K562 (cell line): ENCODE results near the gene METTL2A. TPM values are rescaled to one million over a fixed set of nuclear protein-coding genes. Genes with fewer than 3 reads are reported as not detected.

Experiments
- BHLHE40 ChIP-seq: IDR thresholded peaks from 2 replicates; pipeline ENCODE4 v1.6.1; 2011; ENCODE audit warnings: low read length, improper control_type of control experiment
- CBX2 ChIP-seq: fragments of 200-600 bp; sonication (generic); IDR thresholded peaks from one replicate; pipeline ENCODE4 v1.6.1; 2012; ENCODE audit warnings: mild to moderate bottlenecking, low read length, inconsistent platforms; ENCODE audit not compliant: insufficient read depth, poor library complexity, severe bottlenecking
- CHD2 ChIP-seq: IDR thresholded peaks from 2 replicates; pipeline ENCODE4 v1.6.1; 2011; ENCODE audit warnings: low read depth, low read length
- HINFP ChIP-seq: fragments of 450-650 bp; conservative IDR thresholded peaks from 2 replicates; pipeline ENCODE4 v1.6.1; 2016; ENCODE audit warnings: missing genetic modification characterization, low read depth, mild to moderate bottlenecking, control low read depth, missing compliant biosample characterization
- NFIC ChIP-seq: fragments of 450-650 bp; IDR thresholded peaks from 2 replicates; pipeline ENCODE4 v1.6.1; 2017; ENCODE audit warnings: mild to moderate bottlenecking, inconsistent platforms
- RREB1 ChIP-seq: fragments of 250-450 bp; sonication (Bioruptor Pico); IDR thresholded peaks from 2 replicates; pipeline ENCODE4 v1.4.0; 2020
- SIX5 ChIP-seq, 2 experiments: IDR thresholded peaks; 2 replicates each; pipeline ENCODE4 v1.6.1; 2011; ENCODE audit warnings: low read length in 2 of 2, borderline replicate concordance in 1 of 2, low read depth in 1 of 2, mild to moderate bottlenecking in 1 of 2, moderate library complexity in 1 of 2; ENCODE audit not compliant: insufficient read depth in 1 of 2
- STAT5A ChIP-seq: IDR thresholded peaks from 2 replicates; pipeline ENCODE4 v1.6.1; 2012; ENCODE audit warnings: low read length, inconsistent platforms, borderline replicate concordance
- ZBTB40 ChIP-seq, 2 experiments: fragments of 450-650 bp in 1 of 2; sonication (generic) in 1 of 2; formaldehyde crosslinking in 1 of 2; IDR thresholded peaks; 2 replicates each; pipeline versions ENCODE4 v1.7.1 to v1.9.0; 2016 to 2022; ENCODE audit warnings: inconsistent platforms in 1 of 2, mild to moderate bottlenecking in 1 of 2, missing genetic modification reagents in 1 of 2
- ZNF212 ChIP-seq: fragments of 450-650 bp; formaldehyde crosslinking; IDR thresholded peaks from 2 replicates; pipeline ENCODE4 v1.4.0; 2020; ENCODE audit warnings: mild to moderate bottlenecking
- ZNF24 ChIP-seq: fragments of 450-650 bp; IDR thresholded peaks from 2 replicates; pipeline ENCODE4 v1.6.1; 2016
- ZNF707 ChIP-seq: fragments of 250-450 bp; sonication (Bioruptor Pico); conservative IDR thresholded peaks from 2 replicates; pipeline ENCODE4 v1.8.0; 2022; ENCODE audit warnings: inconsistent platforms, mild to moderate bottlenecking, moderate library complexity
- polyA plus RNA-seq, 8 experiments: library from polyadenylated mRNA; depleted of rRNA in 4 of 8; stranded (reverse) in 5 of 8; unstranded in 3 of 8; fragments of >200 nt; fragmentation: Nextera tagmentation in 2 of 8; fragmentation: Illumina TruSeq in 1 of 8; extraction: Ambion mirVana in 2 of 8; extraction: Trizol in 1 of 8; gene quantifications; 2 replicates each; pipeline versions ENCODE4 v1.2.1 to v1.2.3, GENCODE V29; 2011 to 2014; ENCODE audit warnings: inconsistent platforms in 1 of 8, missing spikeins in 1 of 8
- total RNA-seq, 7 experiments: library from RNA; depleted of rRNA in 6 of 7; stranded (reverse); fragments of >200 nt in 6 of 7; fragmentation: Illumina TruSeq in 2 of 7; extraction: Trizol in 2 of 7; gene quantifications; 2 replicates each; pipeline versions ENCODE4 v1.2.1 to v1.2.3, GENCODE V29; 2011 to 2021; ENCODE audit warnings: low replicate concordance in 1 of 7

The METTL2A gene
- total and polyA plus RNA-seq, 9 of the 15 experiments (the other 6 are each of a cell fraction or from before 2014, with no cell fraction given): 21.0 to 52.5 (median 33.2) TPM

- TF ChIP-seq ZBTB40 (IDR thresholded peaks at IDR 0.05) (no peak), ZBTB40 (CRISPR knock-in tag; IDR thresholded peaks at IDR 0.05) (no peak), CBX2 (no peak), STAT5A (no peak), HINFP (tag) (no peak), SIX5 (IDR thresholded peaks at IDR 0.05; ENCODE audit: borderline replicate concordance in 1 of 2, insufficient read depth in 1 of 2, low read depth in 1 of 2, low read length in 2 of 2) (no peak), ZNF707 (no peak), ZNF212 (CRISPR knock-in tag) (no peak), ZNF24 (no peak), BHLHE40 (no peak), CHD2 (peak; percentile 31; the same call in 1 of the 2 replicates), RREB1 (CRISPR knock-in tag) (no peak), NFIC (no peak)
Observed at GRCh38 chr17:62478424-62478879, 54.8 kb downstream of the METTL2A start, which contains the start of gene TLK2 (continued).
